AG09319 (cell line): ENCODE data around the gene PARD3.

Experiments used
- DNase-seq: peaks from one replicate; pipeline ENCODE4 v3.0.0-alpha.2; 2010; ENCODE audit warnings: low read depth; ENCODE audit errors: extremely low read depth
- TF ChIP-seq, protein P1 (sequence below): IDR thresholded peaks from 2 replicates; pipeline ENCODE4 v1.5.1; 2011; ENCODE audit warnings: low read depth, mild to moderate bottlenecking, inconsistent platforms, low read length, moderate library complexity

Gene PARD3

DNA sequence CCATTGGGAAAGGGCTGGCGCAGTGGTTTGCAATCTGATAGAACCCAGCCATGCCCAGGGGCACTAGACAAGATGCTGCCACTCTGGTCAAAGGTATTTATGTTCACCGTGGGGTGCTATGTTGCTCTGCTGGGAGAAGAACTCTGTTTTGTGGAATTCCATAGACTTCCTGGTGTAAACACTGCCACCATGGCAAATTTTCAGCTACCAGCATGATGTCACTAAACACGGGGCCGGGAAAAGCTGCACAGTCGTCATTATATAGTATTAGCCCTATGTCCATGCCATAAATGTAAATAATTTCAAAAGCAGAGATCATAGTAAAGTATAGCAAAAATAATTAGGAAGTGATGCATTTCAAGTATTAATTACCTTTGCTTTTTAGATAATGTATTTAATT is 500.6 kb downstream of the PARD3 start:
- TF ChIP-seq, protein P1, sequence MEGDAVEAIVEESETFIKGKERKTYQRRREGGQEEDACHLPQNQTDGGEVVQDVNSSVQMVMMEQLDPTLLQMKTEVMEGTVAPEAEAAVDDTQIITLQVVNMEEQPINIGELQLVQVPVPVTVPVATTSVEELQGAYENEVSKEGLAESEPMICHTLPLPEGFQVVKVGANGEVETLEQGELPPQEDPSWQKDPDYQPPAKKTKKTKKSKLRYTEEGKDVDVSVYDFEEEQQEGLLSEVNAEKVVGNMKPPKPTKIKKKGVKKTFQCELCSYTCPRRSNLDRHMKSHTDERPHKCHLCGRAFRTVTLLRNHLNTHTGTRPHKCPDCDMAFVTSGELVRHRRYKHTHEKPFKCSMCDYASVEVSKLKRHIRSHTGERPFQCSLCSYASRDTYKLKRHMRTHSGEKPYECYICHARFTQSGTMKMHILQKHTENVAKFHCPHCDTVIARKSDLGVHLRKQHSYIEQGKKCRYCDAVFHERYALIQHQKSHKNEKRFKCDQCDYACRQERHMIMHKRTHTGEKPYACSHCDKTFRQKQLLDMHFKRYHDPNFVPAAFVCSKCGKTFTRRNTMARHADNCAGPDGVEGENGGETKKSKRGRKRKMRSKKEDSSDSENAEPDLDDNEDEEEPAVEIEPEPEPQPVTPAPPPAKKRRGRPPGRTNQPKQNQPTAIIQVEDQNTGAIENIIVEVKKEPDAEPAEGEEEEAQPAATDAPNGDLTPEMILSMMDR = no peak

DNA sequence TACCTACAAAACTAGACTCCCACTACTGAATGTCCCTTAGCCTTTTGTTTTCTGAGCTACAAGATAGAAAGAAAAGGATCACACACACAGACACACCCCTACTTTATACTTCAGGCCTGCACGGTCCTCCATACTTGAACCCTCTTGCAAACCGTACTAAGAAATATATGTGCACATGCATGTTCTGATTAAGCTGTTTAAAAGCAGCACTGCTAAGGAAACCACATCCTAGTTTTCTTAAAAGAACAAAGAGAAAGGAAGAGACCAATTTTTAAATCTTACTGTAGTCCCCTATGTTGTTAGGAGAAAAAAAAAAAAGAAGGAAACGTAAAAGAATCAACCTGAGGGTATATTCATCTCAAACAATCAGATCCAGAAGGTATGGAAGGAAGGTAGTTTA is 501.2 kb downstream of the PARD3 start:
- DNase-seq = no peak
- TF ChIP-seq, protein P1 = no peak

More for the DNA sequence above, 500.6 kb downstream of the PARD3 start:
- DNase-seq = no peak

DNA sequence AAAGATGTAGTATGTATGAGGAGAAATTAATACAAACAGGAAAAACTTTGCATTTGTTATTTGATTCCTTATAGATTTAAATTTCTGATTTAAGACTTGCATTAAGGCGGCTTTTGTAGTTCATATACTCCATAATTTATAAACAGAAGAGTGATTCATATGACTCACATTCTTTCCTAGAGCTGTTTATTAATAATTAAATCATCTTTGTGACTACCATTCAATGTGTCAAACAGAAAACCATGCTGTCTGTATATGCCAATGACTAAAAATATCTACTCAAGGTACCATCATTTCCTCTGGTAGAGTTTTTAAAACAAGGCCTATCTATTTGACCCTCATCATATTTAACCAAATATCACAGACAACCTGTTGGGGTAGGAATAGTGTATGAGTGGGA is 501.7 kb downstream of the PARD3 start:
- TF ChIP-seq, protein P1 = no peak

DNA sequence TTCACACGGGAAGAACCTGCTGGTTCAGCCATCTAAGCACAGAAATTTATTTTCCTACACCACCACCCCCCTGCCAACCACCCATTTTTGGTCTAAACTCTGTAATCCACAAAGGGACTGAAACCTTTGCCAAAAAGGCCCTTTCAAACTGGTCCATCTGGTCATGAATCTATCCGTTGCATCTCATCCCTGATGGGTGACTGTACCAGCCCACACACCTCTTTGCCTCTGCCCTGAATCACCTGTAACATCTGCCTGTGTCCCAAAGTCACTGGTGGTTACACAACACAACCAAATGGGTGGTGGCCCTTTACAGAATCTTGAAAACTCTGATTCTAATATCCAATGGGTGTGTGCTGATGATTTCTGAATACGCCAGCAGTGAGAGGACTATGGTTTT is 503.4 kb downstream of the PARD3 start:
- no peak for DNase-seq
- TF ChIP-seq, protein P1 = no peak

More for the DNA sequence above, 501.7 kb downstream of the PARD3 start:
- no peak for DNase-seq

DNA sequence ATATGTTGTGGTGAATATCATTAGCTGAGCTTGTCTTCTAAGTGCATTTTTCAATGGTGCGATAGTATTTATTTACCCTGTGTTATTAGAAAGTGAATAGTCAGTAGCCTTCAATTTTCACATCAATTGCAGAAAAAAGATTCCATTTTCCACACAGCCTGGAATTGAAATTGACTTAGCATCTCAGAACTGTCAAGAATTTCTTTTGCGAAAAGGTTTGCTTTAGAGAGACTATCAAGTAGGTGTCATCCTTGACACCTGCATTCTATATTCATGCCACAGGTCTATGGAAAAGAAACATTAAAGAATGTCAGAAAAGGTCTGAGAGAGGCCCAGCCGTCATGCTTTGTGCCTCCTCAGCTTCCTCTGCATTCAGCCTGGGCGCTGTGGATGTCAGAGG is 504.9 kb downstream of the PARD3 start:
- no peak for DNase-seq
- TF ChIP-seq, protein P1 = no peak

DNA sequence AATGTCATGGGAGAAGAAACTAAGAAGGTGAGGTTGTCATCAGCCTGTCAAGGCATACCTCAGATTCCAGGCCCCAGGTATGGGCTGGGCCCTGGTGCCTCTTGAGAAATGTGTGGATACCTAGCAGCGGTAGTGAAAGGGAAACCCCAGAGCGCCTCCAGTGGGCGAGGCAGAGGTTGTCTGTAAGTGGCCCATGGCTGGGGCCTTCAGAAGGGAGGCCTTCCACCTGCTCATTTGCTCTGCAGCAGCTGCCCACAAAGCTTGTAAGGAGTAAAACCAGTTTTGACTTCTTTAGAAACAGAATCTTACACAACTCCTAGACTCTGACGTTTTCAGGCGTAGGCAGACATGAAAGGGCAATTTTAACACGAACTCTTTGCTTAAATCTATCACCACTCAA is 509.9 kb downstream of the PARD3 start:
- TF ChIP-seq, protein P1 = no peak
- DNase-seq = no peak

DNA sequence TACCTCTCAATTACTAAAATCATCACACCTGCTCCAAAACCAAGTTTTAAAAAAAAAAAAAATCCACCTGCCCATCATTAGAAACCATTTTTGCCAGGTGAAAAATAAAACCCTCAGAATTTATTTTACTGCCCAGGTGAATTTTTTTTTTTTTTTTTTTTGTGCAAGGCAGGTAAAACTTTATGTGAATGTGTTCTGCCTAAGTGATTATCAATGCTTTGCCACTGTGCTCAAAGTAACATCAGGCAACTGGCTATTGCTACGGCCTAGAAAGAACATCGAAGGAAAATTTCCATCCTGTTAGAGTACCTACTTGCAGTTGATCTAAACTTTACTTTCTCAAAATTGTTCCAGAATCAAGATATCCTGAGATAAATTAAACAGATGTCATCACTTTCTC is 512.1 kb downstream of the PARD3 start:
- TF ChIP-seq, protein P1 = no peak
- DNase-seq = no peak
